KOPT-K1 (cell line): ENCODE measurements around the gene HLA-DMB.

Source experiments
- H3K27ac ChIP-seq: fragments of 200-600 bp; sonication (generic); 2 replicates; pipeline ENCODE4 v1.5.1; 2016; ENCODE audit warnings: antibody characterized with exemption, mild to moderate bottlenecking, low read depth, low read length; ENCODE audit not compliant: poor library complexity, severe bottlenecking
- H3K36me3 ChIP-seq: fragments of 200-600 bp; sonication (generic); 2 replicates; pipeline ENCODE4 v1.5.1; 2017; ENCODE audit warnings: antibody characterized with exemption, mild to moderate bottlenecking, low read length, moderate library complexity; ENCODE audit not compliant: insufficient read depth
- H3K9me3 ChIP-seq: fragments of 200-600 bp; sonication (generic); 2 replicates; pipeline ENCODE4 v1.5.1; 2017; ENCODE audit warnings: antibody characterized with exemption, low read length, mild to moderate bottlenecking; ENCODE audit not compliant: insufficient read depth, poor library complexity, severe bottlenecking

HLA-DMB gene

DNA sequence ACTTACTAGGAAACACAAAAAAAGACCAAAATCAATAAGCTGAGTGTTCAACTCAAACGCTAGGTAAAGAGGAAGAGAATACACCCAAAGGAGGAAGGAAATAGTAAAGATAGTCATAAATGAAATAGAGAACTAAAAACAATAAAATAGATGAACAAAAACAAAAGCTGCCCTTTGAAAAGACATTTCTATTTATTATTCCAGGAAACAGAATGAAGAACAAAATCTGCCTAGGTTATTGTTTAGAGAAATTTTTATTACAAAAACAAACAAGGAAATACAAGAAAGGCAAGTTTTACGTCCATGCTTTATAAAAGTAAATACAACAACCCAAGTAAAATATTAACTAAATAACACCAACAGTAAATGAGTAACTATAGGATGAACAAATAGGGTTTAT, 20.1 kb downstream of the HLA-DMB start:
- Histone ChIP-seq H3K36me3 (no peaks in the 10 kb centered on the region), H3K9me3 (no peaks in the 10 kb centered on the region), H3K27ac (no peak overlapping the region)

DNA sequence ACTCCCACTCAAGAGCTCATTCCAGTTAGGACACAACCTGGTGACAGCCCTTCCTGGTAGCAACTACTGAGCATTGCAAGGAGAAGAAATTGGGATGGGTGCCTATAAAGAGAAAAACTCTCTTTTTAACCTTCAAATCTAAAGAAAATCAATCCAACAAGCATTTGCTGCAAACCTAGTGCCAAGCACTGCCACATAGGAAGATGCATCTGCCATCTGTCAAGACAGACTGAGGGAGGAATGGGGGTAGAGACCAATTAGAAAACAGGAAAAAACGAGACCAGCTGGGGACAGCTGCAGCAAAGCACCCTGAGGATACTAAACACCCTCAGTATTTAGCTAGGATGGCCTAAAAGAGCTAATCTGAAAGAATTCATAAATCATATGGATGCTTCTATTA, 27.9 kb downstream of the HLA-DMB start:
- H3K36me3 ChIP-seq: no peaks in the 10 kb centered on the region
- H3K27ac ChIP-seq: no peak overlapping the region

DNA sequence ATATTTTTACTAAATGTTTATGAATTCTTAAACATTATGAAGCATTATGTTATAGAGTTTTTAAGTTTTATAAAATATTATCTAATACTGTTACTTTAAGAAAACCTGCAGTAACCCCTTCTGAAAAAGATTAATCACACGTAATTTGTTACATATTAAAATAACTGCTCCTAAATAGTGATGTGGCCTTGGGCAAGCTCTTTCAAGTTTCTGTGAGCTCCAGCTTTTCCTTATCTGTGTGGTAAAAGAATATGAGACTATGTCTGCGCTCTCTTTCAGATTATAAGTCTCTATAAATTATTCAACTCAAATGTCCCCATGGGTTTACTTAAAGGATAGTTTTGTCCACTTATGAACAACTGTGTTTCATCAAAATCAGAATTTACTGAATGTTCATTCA, 31.9 kb downstream of the HLA-DMB start:
- H3K36me3 ChIP-seq: no peaks in the 10 kb centered on the region
- H3K27ac ChIP-seq: no peak overlapping the region
- H3K9me3 ChIP-seq: no peaks in the 10 kb centered on the region

More for the DNA sequence above, 27.9 kb downstream of the HLA-DMB start:
- H3K9me3 ChIP-seq: no peaks in the 10 kb centered on the region

DNA sequence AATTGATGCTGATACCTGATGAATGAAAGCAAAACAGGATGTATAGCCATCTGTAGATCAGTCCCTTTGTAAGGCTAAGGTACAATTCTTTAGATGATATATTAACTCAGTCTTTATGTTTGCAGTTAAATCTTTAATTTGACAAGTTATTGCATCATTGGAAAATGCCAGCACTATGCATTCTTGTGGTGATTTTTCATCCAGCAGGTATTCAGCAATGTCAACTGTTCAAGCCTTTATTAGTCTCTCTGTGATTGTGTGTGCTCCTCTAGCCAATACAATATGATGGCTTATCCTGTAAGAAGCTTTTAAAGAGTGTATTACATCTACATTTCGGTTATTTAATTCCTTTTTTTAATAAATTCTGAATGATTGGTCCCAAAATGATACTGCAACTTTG, 34.3 kb downstream of the HLA-DMB start:
- no peaks in the 10 kb centered on the region for H3K9me3 ChIP-seq

DNA sequence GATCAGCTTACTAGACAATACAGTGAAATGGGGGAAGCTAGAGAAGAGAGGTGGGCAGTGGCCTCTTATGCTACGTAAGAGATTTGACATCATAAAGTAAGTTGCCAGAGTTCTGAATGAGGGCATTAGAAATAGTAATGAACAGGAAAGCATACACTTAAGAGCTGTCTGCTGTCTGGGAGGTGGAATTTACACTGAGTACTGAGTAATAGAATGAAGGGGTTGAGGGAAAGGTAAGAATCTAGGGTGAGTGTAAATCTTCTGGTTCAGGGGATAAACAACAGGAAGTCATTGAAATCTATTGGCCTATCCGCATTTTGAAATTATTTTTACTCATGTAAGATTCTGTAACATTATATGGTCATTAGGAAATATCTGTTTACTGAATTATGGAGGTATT, 35.8 kb downstream of the HLA-DMB start:
- no peaks in the 10 kb centered on the region for H3K9me3 ChIP-seq
- H3K36me3 ChIP-seq: peaks cover 16% of the 10 kb centered on the region
- H3K27ac ChIP-seq: no peak overlapping the region

More for the DNA sequence above, 34.3 kb downstream of the HLA-DMB start:
- H3K27ac ChIP-seq: no peak overlapping the region
- H3K36me3 ChIP-seq: peaks cover 4% of the 10 kb centered on the region

DNA sequence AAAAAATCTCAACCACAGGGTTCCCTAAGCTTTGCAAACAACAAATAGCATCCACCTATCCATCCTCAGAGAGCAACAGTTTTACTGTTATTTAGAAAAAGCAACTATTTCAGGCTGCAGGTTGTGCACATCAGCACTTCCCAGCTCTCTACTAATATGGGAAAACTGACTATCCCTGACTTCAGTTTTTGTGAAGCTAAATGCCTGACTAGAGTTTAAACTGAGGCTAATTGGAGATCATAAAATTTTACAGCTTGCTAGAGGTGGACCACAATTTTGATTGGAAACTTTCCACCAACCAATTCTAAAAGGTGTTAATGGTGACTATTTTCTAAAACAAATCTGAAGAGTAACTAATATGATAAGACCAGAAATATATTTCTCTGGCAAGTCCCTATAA, 36.9 kb downstream of the HLA-DMB start:
- Histone ChIP-seq H3K27ac (no peak overlapping the region), H3K36me3 (peaks cover 16% of the 10 kb centered on the region), H3K9me3 (no peaks in the 10 kb centered on the region)

DNA sequence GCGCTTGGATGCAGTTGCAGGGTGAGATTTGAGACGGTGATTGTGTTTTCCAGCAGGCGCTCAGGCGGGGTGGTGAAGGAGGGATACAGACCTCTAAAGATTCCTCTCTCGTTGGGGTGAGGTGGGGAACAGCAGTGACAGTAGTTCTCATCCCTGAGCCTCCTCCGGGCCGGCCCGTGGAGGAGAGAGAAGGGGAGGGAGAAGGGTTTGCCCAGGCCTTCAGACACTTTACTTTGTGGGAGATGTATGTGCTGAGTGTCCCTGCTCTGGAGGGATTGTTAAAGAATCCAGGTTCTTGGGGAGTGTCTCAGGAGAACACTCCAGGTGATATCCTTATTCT, 45.9 kb downstream of the HLA-DMB start:
- H3K9me3 ChIP-seq: no peaks in the 10 kb centered on the region
- peak overlapping the region; percentile 88 for H3K27ac ChIP-seq
- 0 out of 2 replicates have a peak, but pooled peaks cover 9% of the 10 kb centered on the region for H3K36me3 ChIP-seq

DNA sequence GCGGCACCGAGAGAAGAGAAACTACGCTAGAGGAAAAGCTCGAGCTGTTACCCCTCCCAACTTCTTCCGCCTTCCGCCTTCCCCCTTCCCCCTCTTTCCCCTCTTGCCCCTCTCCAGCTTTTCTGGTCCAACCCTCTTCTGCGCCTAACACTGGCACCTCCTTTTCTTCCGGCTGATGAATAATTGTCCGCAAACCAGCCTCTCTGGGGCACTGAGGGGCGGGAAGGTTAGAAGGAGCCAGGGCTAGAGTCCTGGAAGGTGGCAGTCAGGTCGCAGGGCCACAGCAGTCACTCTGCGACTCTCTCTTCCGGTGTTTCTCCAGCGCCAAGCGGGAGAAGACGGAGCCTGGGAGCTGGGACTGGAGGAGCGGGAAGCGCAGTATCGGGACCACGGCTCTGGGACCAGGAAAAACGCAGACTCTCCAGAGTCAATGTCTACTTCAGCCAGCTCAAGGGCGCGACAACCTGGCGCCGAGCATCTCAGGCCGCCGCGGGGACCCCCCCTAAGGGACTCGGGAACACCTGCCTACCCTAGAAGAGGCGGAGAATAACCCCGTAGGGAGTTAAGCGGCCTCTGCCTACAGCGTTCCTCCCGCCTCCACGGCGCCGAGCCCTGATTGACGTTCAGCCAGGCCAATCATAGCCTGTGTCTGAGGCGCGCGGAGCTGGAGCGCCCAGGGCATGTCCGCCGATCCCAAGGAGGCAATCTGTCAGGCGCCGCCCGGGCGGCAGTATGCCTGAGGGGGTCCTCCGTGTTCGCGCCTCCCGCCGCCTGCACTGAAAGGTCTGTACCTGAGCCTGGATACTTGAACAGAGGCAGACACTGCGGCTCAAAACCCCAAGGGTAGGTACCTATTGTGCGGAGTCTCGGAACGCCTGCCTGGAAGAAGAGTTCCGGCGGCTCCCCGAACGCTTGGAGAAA, 46.5 kb downstream of the HLA-DMB start:
- no peaks in the 10 kb centered on the region for H3K9me3 ChIP-seq
- peak overlapping the region; percentile 88 for H3K27ac ChIP-seq

DNA sequence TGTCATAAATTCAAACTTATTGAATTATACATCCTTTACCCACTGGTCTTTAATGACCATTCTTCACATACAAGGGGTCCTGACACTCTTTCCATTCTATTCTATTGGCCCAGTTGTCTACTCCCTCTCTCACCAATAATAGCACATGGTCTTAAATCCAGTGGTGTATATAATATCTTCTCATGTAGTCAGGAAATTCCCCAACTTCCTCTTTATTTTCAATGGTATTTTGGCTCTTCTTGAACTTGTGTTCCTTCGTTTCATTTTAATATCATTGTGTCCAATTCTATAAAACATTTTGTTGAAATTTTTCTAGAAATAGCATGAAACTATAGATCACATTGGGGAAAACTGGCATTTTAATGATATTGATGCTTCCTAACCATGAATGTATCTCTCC, 50.0 kb downstream of the HLA-DMB start:
- H3K9me3 ChIP-seq: no peaks in the 10 kb centered on the region
- no peaks in the 10 kb centered on the region for H3K36me3 ChIP-seq
- H3K27ac ChIP-seq: no peak overlapping the region

More for the DNA sequence above, 46.5 kb downstream of the HLA-DMB start:
- H3K36me3 ChIP-seq: 0 out of 2 replicates have a peak, but pooled peaks cover 9% of the 10 kb centered on the region

DNA sequence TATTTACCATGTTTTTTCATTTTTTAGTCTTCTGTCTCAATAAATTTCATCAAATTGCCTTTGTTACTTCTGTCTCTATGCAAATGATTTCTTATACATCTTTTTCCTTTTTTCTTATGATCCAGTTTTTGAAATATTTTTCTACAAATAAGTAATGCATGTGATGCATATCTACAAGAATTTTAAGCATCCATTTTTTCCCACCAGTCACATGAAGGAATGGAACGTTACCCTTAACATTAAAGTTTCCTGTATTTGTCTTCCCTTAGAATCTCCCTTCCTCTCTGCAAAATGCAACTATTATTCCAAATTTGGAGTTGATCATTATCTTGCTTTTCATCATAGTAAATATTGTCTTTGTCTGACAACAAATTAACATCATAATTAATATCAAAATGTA, 51.3 kb downstream of the HLA-DMB start:
- Histone ChIP-seq H3K27ac (no peak overlapping the region), H3K36me3 (no peaks in the 10 kb centered on the region), H3K9me3 (no peaks in the 10 kb centered on the region)

DNA sequence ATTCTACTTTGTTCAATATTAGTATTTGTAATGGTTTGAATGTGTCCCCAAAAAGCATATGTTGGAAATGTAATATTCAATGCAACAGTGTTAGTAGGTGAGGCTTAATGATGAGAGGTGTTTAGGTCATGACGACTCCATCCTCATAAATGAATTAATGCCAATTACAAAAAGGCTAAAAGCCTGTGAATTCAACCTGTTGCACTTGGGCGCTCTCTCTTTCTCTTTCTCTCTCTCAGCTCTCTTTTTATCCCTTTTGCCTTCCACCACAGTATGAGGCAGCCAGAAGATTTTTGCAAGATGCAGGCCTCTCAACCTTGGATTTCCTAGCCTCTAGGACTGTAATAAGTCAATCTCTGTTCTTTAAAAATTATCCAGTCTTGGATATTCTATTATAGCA, 52.3 kb downstream of the HLA-DMB start:
- H3K27ac ChIP-seq: no peak overlapping the region
- H3K36me3 ChIP-seq: no peaks in the 10 kb centered on the region
- no peaks in the 10 kb centered on the region for H3K9me3 ChIP-seq

DNA sequence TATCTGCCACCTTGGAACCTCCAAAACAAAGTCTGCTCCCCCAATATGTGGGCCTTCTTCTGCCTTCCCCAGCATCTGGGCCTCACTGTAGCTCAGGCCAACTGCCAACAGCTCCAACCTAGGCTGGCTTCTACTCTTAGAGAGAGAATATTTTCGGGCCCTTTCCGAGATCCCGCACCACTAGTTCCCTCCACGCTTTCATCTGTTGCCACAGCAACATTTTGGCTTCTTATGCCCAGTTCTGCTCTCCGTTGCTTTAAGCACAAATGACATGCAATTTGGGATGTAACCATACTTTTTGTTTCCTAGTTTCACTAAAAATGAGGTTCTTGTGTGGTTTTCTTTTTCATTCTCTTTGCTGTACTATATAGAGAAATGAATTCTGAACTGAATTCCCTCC, 53.2 kb downstream of the HLA-DMB start:
- H3K27ac ChIP-seq: no peak overlapping the region
- no peaks in the 10 kb centered on the region for H3K9me3 ChIP-seq
- no peaks in the 10 kb centered on the region for H3K36me3 ChIP-seq

DNA sequence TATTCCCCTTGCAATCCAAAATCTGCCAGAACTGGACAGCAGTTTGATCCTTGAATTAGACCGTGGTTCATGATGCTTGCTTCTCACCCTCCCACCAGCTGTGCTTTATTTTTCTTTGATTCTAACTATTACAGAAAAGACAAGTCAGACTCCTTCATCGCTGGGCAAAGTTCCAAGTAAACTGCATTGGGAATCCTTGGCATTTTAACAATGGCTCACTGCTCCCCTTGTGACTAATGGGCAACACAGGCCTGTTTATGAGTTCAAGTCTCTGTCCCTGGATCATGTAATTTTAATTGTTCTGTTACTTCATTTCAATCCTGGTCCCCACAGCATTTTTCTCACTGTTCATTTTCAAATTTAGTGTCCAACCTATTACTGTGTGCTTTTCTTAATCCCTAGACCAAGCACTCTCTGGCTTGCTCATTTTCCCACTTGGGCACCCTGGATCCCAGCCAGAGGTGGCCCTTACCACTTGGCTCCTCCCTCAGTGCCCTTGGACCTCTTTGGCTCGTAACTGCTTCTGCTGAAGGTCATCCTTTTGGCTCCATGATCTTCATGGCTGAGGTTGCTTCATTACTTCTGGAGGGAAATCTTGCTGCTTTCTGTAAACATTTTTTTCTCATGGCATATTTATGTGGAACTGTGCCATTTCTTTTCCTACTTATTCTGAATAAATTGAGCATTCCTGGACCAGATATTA, 54.0 kb downstream of the HLA-DMB start:
- H3K36me3 ChIP-seq: no peaks in the 10 kb centered on the region
- no peaks in the 10 kb centered on the region for H3K9me3 ChIP-seq
- H3K27ac ChIP-seq: no peak overlapping the region

DNA sequence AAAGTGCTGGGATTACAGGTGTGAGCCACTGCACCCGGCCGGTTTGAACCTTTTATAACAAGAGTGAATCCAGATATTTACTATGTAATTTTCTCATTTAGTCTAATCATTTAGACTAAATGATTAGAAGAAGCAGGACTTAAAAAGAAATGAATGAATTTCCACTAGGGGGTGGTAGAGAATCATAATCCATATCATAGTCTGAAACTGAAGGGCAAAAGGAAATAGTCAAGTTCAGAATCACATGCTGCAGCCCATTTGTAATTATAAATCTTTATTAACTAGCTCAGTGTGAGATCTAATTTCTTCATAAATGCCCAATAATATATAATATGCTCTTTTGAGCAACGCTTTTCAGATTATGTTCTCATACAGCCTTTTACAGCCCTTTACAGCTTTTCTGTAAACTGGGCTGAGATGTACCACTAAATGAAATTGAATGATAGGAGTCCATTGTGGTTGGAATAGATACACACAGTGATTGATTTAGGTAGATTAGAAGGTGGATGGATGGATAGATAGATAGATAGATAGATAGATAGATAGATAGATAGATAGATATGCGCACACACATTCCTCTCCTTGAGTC, 55.0 kb downstream of the HLA-DMB start:
- Histone ChIP-seq H3K36me3 (no peaks in the 10 kb centered on the region), H3K27ac (no peak overlapping the region), H3K9me3 (no peaks in the 10 kb centered on the region)
